HG02763 (cell line): ENCODE data around the gene UNC79.
"Not testable (repeated sequence)": the region's sequence is repeated elsewhere in the genome, so short reads cannot be mapped to it uniquely, and the experiment has no call there.

Source experiments
- ATAC-seq: cut with Tn5 transposase; IDR thresholded peaks from one replicate; pipeline ENCODE4 v1.9.1; 2021; ENCODE audit warnings: mild to moderate bottlenecking, moderate library complexity; ENCODE audit not compliant: unreplicated experiment

UNC79 gene

DNA sequence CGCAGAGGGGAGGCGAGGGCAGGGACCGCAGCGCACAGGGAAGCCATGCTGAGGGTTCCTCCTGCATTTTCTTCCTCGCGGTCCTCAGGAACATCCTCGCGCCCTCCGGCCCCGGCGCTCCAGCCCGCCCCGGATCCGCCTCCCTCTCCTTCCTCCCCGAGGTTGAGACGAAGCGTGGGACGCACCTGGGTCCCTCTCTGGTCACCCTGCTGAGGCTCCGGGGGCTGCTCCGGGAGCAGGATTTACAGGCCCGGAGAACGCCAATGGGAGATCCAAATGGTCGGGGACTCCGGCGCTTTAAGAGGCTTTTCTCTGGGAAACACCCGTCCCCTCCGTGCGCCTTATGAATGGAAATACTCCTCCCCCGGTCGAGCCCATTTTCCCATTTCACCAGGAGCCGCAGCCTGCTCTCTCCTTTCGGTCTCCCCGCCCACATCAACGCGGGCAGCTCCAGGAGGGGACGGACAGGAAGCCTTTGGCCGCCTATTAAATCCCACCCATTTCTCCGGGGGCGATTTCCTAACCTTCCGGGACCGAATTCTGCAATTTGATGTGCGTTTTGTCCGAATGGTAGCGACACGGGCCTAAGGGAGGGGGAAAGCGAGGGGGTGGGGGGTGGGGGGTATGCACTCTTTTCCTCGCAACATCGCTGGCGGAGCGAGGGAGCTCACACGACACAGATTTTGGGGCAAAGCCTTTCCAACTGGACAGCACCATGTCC lies at the start of gene UNC79:
UNC79 (plus strand) TSS at position 625 of the 721 bp plus-strand sequence; CDS start at position 716, 91 bp downstream.
- ATAC-seq: no peak

DNA sequence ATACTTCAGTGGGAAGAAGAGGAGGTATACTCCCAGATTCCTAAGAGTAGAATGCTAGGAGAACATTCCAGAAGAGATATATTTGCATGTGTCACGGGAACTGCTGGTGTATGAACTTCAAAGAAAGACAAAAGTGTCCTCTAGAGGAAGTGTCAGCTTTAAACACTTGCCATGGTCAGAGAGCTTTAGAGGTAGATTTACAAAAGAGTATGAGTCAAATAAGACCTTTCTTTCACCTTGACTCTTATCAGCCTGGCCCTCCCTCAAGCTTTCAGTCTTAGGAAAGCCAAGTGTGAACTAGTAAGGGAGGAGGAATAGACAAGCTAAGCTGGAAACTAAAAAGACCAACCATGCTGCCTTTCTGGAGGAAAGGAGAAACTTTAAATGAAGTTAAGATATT lies 49.1 kb upstream of the UNC79 start:
- ATAC-seq: no peak

DNA sequence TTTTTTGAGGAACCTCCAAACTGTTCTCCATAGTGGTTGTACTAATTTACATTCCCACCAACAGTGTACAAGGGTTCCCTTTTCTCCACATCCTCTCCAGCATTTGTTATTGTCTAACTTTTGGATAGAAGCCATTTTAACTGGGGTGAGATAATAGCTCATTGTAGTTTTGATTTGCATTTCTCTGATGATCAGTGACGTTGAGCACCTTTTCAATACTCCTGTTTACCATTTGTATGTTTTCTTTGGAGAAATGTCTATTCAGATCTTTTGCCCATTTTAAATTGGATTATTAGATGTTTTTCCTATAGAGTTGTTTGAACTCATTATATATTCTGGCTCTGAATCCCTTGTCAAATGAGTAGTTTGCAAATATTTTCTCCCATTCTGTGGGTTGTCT lies 46.5 kb upstream of the UNC79 start:
- ATAC-seq: not testable (repeated sequence)

DNA sequence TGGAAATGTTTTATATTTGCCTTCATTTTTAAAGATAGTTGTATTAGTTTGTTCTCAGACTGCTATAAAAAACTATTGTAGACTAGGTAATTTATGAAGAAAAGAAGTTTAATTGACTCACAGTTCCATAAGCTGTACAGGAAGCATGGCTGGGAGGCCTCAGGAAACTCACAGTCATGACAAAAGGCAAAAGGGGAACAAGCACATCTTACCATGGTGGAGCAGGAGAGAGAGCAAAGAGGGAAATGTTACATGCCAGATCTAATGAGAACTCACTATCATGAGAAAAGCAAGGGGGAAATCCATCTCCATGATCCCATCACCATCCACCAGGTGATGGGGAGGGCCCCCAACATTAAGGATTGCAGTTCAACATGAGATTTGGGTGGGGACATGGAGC lies 35.5 kb upstream of the UNC79 start:
- no peak for ATAC-seq

DNA sequence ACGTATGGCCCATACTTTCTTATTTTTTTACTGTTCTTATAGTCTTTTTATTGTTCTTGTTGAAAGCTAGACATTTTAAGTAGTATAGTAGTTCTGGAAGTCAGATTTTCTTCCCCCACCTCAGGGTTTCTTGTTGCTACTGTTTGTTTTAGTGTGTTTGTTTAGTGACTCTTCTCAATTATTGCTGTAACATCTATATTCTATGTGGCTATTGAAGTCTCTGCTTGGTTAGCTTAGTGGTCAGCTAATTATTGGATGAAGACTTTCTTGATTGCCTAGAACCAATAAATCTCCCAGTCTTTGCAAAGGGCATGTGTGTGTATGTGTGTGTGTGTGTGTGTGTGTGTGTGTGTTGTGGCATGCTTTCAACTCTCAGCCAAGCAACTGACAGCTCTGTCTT lies 34.3 kb upstream of the UNC79 start:
- ATAC-seq: no peak

DNA sequence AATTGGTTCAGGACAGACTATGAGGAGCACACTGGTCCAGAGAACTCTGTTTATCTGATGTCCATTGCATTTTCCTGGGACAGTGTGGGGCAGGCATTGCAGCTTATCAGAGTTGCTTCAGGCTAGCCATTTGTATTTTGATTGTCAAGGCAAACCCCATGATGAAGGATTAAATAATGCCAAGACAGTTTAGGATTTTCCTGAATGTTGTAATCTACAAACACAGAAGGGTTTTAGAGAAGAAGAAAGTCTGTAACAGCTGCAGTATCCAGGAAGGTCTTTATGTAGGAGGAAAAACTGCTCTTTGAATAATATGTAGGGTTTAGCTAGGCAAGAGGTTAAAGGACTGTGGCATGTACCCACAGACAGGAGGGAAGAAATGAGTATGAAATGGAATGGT lies 32.2 kb upstream of the UNC79 start:
- ATAC-seq: no peak

DNA sequence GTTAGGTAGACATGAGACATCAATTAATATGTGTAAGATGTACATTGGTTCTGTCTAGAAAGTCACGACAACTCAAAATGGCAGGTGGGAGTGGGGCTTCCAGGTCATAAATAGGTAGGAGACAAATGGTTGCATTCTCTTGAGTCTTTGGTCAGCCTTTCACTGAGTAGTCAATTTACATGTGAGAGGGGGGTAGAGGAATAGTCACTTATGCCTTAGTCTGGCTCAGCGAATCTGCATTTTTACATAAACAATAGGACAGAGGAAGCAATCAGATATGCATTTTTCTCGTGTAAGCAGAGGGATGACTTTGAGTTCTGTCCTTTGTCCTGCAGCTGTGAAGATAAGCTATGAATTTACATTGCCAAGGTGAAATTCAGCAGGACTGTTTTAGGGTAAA lies 27.8 kb upstream of the UNC79 start:
- ATAC-seq: no peak

DNA sequence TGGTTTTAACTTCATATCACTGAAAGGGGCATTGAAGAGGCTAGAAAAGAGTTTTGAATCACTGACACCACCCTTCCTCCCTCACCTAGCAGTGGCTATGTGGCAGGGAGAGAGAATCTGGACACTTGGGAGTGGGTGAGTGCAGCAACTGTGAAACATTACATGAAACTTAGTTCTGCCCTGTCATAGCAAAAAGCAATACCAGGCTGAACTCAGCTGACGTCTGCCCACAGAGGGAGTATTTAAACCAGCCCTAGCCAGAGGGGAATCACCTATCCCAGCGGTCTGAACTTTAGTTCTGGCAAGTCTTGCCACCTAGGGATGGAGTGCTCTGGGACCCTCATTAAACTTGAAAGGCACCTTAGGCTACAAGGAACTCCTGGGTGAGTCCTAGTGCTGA lies 20.7 kb upstream of the UNC79 start:
- no peak for ATAC-seq

DNA sequence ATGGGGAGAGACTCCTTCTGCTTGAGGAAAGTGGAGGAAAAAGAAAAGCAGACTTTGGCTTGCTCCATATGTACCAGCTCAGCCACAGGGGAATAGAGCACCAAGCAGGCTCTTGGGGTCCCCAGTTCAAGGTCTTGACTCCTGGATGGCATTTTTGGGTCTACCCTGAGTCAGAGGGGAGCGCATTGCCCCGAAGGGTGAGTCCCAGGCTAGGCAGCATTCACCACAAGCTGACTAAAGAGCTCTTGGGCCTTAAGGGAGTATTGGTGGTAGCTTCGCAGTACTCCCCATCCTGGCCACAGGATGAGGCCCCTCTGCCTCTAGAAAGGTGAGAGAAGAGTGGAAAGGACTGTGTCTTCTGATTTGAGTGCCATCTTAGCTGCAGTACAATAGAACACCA lies 19.8 kb upstream of the UNC79 start:
- no peak for ATAC-seq

DNA sequence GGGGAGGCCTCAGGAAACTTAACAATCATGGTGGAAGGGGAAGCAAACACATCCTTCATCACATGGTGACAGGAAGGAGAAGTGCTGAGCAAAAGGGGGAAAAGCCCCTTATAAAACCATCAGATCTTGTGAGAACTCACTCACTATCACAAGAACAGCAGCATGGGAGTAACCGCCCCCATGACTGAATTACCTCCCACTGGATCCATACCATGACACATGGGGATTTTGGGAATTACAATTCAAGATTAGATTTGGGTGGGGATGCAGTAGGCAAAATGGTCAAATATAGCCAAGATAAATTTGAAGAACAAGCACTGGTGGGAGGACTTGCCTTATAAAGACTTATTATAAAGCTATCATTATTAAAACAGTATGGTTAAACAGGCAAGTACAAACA lies 5.6 kb upstream of the UNC79 start:
- not testable (repeated sequence) for ATAC-seq

DNA sequence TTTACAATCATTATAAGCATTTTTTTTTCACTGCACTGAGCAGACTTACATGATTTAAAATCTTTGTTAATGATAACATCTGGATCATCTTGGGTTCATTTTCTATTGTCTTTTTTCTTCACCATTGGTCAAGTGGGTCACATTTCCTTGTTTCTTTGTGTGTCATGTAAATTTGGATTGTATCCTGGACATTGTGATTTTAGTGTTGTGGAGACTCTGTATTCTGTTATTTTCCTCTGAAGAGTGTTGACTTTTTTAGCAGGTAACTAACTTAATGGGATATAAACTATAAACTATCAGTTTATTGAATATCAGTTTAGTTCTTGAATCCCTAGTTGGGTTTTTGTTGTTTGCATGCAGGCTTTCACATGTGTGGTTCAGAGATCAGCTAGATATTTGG lies 4.0 kb upstream of the UNC79 start:
- ATAC-seq: no peak

DNA sequence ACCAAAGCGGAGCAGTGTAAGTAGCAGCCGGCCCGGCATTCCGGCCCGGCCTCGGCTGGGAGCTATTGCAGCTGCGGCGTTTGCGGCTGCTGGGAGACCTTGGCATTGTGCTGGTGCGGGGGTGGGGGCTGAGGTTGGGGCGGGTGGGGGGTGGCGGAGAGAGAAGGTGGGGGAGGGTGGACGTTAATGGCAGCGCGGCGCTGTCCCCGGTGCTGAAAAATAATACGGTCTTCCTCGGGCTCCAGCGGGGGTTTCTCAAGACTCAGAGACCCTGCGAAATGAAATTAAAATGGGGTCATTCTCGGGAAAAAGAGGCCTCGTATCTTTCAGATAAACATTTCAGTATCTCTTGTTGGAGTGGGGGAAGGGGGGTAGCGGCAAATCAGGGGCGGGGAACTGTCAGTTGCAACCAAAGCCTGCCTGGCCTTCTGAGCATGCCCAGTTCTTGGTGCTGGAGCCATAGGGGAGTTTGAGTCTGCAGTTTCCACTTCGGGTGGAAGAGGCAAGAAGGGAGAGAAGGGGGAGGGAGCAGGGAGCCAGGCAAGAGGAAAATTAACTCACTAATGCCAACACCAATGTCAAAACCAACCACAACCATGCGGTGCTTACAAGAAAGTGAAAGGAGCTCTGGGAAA lies 414 bp downstream of the UNC79 start:
- no peak for ATAC-seq

DNA sequence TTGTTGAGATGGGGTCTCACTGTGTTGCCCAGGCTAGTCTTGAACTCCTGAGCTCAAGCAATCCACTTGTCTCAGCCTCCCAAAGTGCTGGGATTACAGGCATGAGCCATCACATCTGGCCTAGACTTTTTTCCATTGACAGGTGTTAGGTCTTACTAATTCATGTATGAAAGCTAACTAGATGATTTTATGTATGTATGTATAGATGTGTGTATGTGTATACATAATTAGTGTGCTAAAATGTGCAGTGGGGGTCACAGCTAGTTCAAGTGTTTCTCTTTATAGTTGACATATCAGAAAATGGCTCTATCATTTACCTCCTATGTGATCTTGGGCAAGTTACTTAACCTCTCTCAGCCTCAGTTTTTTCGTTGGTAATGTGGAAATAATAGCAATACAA lies 23.5 kb downstream of the UNC79 start:
- ATAC-seq: no peak

DNA sequence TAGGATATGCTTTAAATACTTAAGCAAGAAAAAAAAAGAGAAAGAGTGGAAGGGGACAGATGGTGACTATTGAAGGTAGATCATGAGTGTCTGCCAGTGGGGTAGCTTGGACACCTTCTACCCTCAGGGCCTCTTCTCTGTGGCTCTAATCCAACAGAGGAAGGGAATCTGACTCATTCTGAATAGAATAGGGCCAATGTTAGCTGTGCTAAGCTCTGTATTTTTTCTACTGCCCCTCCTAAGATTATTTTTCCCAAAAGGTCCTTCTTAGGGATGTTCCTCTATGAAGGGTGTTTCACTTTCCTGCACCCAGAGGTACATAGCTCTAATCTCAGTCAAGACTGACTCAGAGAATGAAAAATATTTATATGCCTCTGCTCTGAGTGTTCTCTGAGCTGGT lies 25.6 kb downstream of the UNC79 start:
- no peak for ATAC-seq

DNA sequence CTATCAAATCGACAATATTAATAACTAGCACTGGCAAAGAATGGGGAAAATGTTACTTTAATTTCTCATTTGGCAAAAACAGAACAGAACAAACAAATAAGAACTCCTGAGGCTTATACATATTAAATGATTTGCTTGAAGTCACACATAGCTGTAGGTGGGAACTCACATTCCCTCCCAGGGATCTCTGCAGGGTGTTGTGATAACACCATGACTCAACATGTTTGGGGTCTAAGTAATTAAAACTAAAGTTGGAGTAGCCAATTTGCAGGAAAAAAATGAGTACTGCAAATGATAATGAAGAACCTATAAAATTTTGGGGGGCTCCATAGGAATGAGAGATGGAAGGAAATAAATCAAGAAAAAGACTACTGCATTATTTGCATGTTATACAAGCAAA lies 27.5 kb downstream of the UNC79 start:
- no peak for ATAC-seq

DNA sequence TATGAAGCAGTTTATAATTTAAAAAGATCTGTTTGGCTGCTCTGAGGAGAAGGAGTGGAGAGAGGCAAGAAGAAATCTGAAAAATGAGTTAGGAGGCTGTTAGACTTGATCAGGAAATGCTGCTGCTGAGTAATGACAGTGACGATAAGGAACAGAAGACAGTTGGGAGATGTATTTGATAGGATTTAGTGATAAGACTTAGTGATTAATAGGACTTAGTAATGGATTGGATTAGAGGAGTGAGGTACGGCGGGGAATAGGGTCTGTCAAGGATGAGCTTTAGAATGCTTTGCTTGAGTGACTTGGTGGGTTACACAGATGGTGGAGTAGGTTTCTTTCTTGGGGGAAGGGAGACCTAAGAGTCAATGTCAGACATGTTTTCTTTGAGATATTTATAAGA lies 31.7 kb downstream of the UNC79 start:
- no peak for ATAC-seq

DNA sequence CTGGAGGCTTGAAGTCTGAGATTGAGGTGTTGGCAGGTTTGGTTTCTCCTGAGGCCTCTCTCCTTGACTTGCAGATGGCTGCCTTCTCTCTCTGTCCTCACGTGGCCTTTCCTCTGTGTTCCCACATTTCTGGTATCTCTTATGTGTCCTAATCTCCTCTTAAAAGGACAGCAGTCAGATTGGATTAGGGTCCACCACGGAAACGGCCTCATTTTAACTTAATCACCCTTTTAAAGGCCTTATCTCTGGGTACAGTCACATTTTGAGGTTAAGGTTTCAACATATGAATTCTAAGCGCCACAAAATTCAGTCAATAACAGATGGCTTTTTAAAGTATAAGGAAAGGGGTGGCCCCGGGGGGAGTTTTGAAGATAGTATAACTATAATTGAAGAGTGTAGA lies 33.5 kb downstream of the UNC79 start:
- no peak for ATAC-seq

DNA sequence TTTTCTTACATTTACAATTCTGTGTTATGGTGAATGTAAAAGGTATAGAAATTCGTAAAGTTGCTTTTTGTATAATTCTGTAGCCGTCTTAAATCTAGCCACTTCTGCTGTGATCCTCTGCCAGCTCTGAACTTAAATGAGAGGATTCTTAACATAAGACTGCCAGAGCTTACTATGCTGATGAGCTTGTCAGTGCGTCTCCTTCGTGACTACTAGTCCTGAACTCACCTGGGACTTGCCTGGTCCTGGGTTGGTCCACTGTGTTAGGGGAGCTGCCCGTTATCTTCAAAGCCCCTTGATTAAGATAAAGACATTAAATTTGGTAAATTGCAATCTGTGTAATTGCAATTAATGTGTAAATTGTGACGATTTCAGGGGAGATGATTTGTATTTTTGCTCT lies 44.7 kb downstream of the UNC79 start:
- no peak for ATAC-seq

DNA sequence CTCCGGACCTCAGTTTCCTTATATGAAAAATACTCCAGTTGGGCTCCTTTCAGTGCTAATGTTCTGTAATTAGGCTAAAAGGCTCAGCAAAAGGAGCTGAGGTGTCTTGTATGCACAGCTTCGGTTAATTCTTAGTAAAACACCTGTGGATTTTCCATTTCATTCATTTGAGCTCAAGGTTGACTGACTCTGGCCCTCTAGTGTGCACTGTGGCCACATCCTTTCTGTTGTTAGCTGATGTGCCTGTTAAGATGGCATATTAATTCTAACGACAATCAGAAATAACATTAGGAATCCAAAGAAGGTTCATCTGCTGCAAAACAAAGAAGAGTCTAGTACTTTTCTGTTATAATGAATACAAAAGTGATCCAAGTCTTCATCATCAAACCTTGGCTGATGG lies 45.6 kb downstream of the UNC79 start:
- ATAC-seq: no peak

DNA sequence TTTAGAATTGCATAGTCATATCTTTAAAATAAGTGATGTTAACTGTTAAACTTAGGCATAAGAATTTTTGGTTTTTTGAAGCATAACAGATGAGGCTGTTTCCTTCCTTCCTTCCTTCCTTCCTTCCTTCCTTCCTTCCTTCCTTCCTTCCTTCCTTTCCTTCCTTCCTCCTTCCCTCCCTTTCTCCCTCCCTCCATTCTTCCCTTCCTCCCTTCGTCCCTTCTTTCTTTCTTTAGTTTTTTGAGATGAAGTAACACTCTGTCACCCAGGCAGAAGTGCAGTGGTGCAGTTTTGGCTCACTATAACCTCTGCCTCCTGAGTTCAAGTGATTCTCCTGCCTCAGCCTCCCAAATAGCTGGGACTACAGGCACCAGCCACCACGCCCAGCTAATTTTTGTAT lies 48.3 kb downstream of the UNC79 start:
- ATAC-seq: not testable (repeated sequence)

DNA sequence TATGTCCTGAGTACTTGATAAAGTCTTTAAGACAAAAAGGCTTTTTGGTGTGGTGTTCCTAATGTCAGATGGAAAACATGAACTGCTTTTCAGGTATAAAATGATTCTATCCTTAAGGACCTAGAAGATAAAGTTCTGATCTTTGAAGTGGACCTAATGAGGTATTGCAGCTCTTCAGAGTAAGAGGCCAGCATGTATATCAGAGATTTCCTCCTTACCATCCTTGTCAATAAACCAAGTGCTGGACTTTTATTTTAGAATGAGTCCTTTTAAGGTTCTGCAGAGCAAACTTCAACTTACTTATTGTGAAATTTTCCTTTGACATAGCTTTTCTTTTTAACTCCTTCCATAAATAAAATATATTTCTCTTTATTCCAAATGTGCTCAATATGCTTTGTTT lies 50.1 kb downstream of the UNC79 start:
- no peak for ATAC-seq

DNA sequence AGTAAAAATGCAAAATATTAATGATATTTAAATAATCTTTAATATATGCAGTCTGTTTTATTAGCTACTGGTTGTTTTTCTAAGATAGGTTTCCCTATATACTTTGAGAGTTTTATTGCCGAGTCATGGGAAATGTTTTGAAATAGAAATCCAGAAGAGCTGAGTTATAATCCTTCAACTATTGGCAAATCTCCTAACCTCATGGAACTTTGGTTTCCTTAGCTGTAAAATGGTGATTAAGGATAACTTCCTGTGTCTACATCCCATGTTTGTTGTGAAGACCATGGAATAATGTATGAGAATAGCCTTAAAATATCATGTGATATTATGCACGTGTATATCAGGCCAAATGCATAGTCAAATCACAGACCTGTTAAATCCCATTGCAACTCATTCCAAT lies 51.0 kb downstream of the UNC79 start:
- ATAC-seq: no peak

DNA sequence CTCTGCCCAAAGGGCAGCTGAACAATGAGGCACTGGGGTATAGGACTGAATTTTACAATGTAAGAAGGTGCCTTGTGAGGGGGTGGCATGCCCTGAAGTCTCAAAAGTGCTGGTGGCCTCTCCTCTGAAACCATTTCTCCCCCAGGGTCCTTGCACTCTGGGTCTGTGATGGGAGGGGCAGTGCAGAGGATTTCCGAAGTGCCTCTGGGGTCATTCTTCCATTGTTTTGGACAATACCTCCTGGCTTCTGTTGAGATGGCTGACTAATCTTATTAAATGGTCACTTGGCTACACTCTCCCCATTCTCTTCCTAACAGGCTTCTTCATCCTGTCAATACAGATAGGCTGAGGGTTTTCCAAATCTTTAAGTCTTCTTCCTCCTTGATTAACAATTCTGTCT lies 59.3 kb downstream of the UNC79 start:
- ATAC-seq: no peak
